ENCODE results near the gene ENTPD1.
A peak's percentile ranks its signal among the peaks of the same experiment; 100 is the strongest.

Gene ENTPD1

DNA sequence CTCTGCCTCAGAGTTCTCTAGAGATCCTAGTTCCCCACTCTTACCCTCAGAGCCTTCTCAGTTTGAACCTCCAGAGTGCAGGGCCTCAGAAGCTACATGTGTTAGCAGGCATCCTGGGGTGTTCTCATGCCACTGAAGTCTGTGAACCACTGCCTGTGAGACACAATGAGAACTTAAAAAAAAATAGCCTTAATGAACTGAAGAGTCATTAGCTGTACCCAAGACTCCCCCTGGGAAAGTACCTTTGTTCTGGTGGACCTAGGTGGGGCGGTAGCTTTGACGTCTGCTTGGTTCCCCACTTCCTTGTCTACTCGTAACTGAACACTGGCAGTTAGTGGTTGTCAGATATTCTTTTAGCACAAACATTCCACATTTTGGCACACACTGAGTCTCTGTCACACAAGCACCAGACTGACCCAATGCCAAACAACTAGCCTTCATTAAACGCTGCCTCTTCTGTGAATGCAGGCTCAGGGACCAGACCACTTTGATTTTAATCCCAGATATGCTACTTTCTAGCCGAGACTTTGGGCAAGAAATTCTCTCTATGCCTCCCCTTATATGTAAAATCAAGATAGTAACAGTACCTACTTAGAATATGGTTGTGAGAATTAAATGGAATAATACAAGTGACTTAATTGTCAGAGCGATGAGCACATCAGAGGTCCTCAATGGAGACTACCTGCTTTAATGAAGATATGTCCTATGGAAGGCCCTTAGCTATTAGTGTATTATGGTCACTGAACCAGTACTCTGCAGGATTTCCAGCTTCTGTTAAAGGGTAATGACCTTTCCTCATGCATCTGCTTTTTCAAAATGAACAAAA is 76.5 kb downstream of the ENTPD1 start:
- no peak for DNase-seq (ENCODE audit: low read depth)

GRCh38 chr10:95833042-95833610 is 77.2 kb downstream of the ENTPD1 start:
- no peak for DNase-seq (ENCODE audit: low read depth)

GRCh38 chr10:95834406-95834805 is 78.4 kb downstream of the ENTPD1 start:
- no peak for DNase-seq (ENCODE audit: low read depth)

DNA sequence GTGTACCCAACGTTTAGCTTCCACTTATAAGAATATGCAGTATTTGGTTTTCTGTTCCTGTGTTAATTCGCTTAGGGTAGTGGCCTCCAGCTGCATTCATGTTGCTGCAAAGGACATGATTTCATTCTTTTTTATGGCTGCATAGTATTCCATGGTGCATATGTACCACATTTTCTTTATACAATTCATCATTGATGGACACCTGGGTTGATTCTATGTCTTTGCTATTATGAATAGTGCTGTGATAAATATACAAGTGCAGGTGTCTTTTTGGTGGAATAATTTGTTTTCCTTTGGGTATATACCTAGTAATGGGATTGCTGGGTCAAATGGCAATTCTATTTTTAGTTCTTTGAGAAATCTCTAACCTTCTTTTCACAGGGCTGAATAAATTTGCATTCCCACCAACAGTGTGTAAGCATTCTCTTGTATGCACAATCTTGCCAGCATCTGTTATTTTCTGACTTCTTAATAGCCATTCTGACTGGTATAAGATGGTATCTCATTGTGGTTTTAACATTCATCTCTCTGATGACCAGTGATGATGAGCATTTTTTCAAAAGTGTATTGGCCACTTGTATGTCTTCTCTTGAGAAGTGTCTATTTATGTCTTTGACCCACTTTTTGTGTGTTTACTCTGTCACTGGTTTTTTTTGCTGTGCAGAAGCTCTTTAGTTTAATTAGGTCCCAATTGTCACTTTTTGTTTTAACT is 79.3 kb downstream of the ENTPD1 start:
- no peak for DNase-seq (ENCODE audit: low read depth)

DNA sequence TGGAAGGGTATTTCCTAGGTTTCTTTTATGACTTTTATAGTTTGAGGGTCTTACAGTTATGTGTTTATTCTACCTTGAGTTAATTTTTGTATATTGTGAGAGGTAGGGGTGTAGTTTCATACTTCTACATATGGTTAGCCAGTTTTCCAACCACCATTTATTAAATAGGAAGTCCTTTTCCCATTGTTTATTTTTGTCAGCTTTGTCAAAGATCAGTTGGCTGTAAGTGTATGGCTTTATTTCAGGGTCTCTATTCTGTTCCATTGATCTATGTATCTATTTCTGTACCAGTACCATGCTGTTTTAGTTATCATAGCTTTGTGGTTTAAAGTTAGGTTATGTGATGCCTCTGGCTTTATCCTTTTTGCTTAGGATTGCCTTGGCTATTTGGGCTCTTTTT is 79.9 kb downstream of the ENTPD1 start:
- no peak for DNase-seq (ENCODE audit: low read depth)

GRCh38 chr10:95836610-95837355 is 80.8 kb downstream of the ENTPD1 start:
- no peak for DNase-seq (ENCODE audit: low read depth)

DNA sequence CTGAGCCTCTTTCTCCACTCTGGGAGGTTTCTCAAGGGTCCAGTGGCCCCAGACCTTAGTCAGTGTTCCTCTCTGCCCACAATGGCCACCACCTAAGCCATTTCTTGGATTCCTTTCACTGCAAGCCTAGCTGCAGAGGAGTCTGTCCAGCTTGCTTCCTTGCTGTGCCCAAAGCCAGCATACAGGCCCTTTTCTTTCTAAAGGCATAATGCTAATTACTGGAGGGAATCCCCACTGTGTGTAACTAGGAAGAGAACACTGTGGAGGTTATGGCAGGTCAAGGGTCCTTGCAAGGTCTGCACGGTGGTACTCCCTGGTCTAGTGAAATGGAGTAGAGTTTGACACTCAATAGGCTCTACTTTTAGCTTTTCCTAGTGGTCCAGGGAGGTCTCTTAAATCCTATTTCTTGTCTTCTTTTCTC is 81.4 kb downstream of the ENTPD1 start:
- DNase-seq (ENCODE audit: low read depth): no peak

DNA sequence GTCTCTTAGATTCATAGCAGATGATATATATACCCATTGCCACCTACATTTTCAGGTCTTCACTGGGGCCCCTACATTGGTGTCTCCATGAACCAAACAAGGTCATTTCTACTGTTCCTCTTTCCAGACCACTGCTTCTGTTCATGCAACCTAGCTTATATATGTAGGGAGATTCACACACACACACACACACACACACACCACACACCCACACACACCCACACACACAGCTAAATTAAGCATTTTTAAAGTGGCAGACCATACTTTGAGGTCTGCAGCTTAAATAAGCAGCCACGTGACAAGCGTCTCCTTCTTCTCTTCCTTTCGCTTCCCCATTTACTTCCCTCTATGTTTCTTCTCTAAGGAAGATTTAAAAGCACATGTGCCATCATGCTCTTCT is 81.8 kb downstream of the ENTPD1 start:
- DNase-seq (ENCODE audit: low read depth): no peak

- DNase-seq (ENCODE audit: low read depth): no peak
Measured at GRCh38 chr10:95840121-95840520, 84.2 kb downstream of the ENTPD1 start.

DNA sequence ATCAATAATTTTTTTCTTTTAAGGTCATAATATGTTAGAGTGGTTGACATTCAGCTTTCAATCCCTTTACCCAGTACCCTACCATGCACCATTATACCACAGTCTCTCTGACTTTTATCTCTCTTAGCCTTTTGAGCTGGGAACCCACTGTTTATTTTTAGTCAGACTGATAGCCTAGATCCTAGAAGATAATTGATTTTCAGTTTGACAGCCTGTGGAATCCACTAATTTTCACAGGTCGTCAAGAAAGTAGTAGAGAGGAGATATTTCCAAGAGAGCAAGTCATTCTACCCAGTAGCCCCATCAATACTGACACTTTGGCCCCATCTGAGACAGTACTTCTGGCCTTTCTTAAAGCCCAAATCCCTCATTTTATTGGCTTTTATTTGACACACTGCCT is 84.7 kb downstream of the ENTPD1 start:
- no peak for DNase-seq (ENCODE audit: low read depth)

- peak; percentile 63 for DNase-seq (ENCODE audit: low read depth)
Measured at GRCh38 chr10:95841661-95842498, 85.9 kb downstream of the ENTPD1 start.

GRCh38 chr10:95845411-95845810 is 89.4 kb downstream of the ENTPD1 start:
- DNase-seq (ENCODE audit: low read depth): no peak

- no peak for DNase-seq (ENCODE audit: low read depth)
Measured at GRCh38 chr10:95847007-95847406, 91.0 kb downstream of the ENTPD1 start.

DNA sequence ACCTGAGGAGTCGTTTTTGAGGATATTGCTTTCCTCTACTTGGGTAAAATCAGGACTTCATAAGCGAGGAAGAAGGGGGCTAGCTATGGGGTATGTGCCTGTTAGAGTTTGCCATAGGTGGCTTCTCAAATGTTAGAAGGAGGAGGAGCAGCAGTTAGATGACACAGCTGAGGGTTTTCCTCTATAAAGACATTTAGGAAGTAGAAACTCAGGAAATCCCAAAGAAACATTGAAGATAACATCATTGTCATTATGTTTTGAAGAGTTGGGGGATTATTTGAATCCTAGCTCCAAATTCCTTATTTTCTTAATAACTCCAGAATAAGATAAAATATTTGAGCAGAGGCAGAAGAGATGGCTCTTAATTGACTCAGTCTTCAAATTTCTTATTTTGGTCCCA is 92.9 kb downstream of the ENTPD1 start:
- DNase-seq (ENCODE audit: low read depth): no peak

DNA sequence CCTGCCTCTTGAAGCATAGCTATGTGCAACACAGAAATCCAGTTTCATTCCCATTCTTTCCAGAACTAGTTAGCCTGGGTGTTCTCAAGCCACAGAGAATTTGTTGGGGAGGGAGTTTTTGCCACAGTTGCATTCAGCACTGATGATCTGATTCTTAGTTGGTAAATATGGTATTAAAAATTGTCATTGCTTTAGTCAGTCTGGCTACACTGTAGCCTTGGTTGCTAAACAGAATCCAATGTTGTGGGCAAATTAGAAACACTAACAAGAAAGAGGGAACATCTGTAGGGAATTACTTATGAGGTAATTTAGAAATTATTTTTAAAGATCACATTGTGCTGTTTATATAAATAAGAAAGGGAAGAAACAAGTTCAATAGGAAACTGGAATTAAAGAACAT is 94.8 kb downstream of the ENTPD1 start:
- DNase-seq (ENCODE audit: low read depth): no peak

DNA sequence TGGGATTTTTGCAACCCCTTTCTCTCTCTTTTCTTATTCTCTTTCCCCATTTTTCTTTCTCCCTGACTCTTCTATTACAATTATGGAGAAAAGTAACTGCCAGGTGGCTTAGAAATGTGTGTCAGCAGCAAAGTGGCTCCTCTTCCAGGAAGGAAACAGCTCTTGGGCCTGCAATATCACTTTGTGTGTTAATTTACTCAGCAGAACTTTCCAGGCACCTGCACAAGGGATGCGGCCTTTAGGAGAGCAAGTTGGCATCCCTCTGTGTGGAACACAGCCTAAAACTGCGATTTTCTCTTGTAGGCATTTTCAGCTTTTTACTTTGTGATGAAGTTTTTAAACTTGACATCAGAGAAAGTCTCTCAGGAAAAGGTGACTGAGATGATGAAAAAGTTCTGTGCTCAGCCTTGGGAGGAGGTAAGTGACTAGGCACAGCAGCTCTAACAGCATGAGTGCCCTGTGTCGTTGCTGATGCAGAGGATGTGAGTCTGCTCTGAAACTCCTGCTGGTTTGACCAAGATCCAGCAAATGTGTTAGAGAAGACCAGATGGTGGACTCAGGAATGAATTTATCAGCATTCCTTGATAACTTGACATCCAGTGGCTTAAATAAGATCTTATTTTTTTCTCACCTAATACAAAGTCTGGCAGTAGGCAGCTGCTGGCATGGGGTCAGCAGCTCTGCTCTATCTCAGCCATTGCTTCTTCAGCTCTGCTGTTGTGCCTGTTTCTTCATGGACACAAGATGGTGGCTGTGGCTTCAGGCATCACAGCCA is 104.4 kb downstream of the ENTPD1 start:
- no peak for DNase-seq (ENCODE audit: low read depth)

GRCh38 chr10:95861386-95861785 is 105.4 kb downstream of the ENTPD1 start:
- DNase-seq (ENCODE audit: low read depth): no peak

DNA sequence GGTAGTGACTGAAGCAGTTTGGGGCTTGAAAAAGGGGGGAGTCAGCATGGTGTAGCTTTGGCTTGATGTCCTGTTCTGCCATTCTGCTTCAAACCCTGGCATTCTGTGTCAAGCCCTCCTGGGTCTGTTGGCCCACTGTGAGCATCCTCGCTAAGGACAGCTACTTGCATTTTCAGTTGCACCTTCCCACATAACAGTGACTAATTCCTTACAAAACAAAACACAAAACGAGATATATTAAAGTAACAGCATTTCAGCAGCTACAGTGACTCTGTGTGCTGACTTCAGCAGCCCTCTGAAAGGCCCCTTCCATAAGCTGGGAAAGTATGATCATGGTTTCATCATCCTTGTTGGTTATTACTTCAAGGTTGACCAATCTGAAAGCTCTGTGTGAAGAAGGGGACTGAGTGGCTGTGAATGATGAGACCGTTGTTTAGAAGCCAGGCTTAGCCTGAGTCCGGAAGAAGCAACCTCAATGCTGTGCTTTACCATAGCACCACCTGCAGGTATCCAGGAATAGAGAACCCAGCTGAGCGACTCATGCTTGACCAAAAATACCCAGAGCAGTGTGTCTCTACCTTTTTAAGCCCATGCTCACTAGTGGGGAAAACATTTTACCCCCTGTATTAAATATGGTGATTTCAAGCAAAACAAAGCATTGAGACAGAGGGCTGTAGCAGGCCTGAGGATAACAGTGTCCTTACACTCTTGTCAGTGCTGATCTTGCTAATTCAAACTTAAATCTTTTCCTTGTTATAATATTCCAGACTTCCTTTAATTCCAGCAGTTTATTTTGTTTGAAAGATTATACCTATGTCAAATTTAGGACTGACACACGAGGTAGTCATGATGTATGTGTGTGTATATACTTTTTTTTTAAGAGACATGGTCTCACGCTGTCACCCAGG is 109.2 kb downstream of the ENTPD1 start:
- DNase-seq (ENCODE audit: low read depth): peak; percentile 79

DNA sequence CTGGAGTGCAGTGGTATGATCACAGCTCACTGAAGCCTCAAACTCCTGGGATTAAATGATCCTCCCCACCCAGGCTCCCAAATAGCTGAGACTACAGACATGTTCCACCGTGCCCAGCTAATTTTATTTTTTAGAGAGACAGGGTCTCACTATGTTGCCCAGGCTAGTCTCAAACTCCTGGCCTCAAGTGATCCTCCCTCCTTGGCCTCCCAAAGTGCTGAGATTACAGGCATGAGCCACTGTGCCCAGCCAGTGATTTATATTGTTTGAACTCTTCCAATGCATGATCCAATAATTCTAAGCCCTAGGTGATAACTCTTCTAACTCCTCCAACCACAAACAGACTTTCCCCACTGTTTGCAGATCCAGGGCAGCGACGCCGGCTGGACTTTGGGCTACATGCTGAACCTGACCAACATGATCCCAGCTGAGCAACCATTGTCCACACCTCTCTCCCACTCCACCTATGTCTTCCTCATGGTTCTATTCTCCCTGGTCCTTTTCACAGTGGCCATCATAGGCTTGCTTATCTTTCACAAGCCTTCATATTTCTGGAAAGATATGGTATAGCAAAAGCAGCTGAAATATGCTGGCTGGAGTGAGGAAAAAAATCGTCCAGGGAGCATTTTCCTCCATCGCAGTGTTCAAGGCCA is 110.0 kb downstream of the ENTPD1 start:
- no peak for DNase-seq (ENCODE audit: low read depth)
